Caco-2 (cell line): Measurements from ENCODE around the gene LMF1. TPM values are rescaled to one million over a fixed set of nuclear protein-coding genes. Genes with fewer than 3 reads are reported as not detected.

Experiments used
- BruUV-seq: library from RNA; stranded (reverse); fragments of 400-500 nt; replicated peaks from 2 replicates; lab custom pipeline; 2021; lab: Mats Ljungman, UMichigan
- CTCF ChIA-PET: fragments of 300-600 bp; sonication (Branson Sonifier 250); formaldehyde crosslinking; loops from one replicate; lab custom pipeline; 2022; ENCODE audit warnings: antibody characterized with exemption; lab: Charles Lee
- POLR2A ChIA-PET: fragments of 300-600 bp; sonication (Branson Sonifier 250); formaldehyde crosslinking; loops from one replicate; lab custom pipeline; 2022; ENCODE audit warnings: antibody characterized with exemption; lab: Charles Lee
- DNase-seq, 2 experiments: peaks; one replicate each; pipeline versions ENCODE4 v3.0.0 to v3.0.0-alpha.2; 2020 to 2022
- H3K27me3 ChIP-seq: replicated peaks from 2 replicates; pipeline ENCODE4 v1.6.0; 2011; ENCODE audit warnings: low read length; ENCODE audit not compliant: control insufficient read depth, insufficient read depth
- H3K36me3 ChIP-seq: 2 replicates; pipeline ENCODE4 v1.5.1; 2011; ENCODE audit warnings: low read length; ENCODE audit not compliant: control insufficient read depth, insufficient read depth
- H3K4me1 ChIP-seq: fragments of 250-450 bp; sonication (Bioruptor Pico); 2 replicates; pipeline ENCODE4 v1.5.1; 2020; ENCODE audit warnings: mild to moderate bottlenecking
- H3K4me3 ChIP-seq: 2 replicates; pipeline ENCODE4 v1.5.1; 2011; ENCODE audit warnings: low read depth, mild to moderate bottlenecking, control low read depth, low read length
- H3K9me3 ChIP-seq: fragments of 250-450 bp; sonication (Bioruptor Pico); 2 replicates; pipeline ENCODE4 v1.5.1; 2020; ENCODE audit warnings: mild to moderate bottlenecking, moderate library complexity
- H3K27ac Mint-ChIP-seq: one replicate; pipeline ENCODE4 v1.8.0; 2022; ENCODE audit warnings: mixed read lengths; ENCODE audit not compliant: unreplicated experiment
- H3K27me3 Mint-ChIP-seq: one replicate; pipeline ENCODE4 v1.8.0; 2022; ENCODE audit warnings: mixed read lengths; ENCODE audit not compliant: insufficient read depth, unreplicated experiment
- H3K36me3 Mint-ChIP-seq: one replicate; pipeline ENCODE4 v1.8.0; 2022; ENCODE audit warnings: mild to moderate bottlenecking, mixed read lengths; ENCODE audit not compliant: insufficient read depth, unreplicated experiment
- H3K4me1 Mint-ChIP-seq: one replicate; pipeline ENCODE4 v1.8.0; 2022; ENCODE audit warnings: low read depth, mixed read lengths; ENCODE audit not compliant: unreplicated experiment
- H3K4me3 Mint-ChIP-seq: one replicate; pipeline ENCODE4 v1.8.0; 2022; ENCODE audit warnings: mild to moderate bottlenecking, moderate library complexity, mixed read lengths; ENCODE audit not compliant: unreplicated experiment
- H3K9me3 Mint-ChIP-seq: one replicate; pipeline ENCODE4 v1.8.0; 2022; ENCODE audit warnings: mixed read lengths; ENCODE audit not compliant: unreplicated experiment
- CTCF ChIP-seq, 2 experiments: fragments of 200-600 bp in 1 of 2; IDR thresholded peaks; 1 replicate in 1 of 2; 2 replicates in 1 of 2; pipeline versions ENCODE4 v1.5.1 to v1.8.0; 2011 to 2022; ENCODE audit warnings: antibody characterized with exemption in 1 of 2, control low read depth in 1 of 2, inconsistent platforms in 1 of 2, low read depth in 1 of 2, low read length in 1 of 2, mild to moderate bottlenecking in 1 of 2, moderate library complexity in 1 of 2; ENCODE audit not compliant: insufficient read depth in 1 of 2, severe bottlenecking in 1 of 2, unreplicated experiment in 1 of 2
- intact Hi-C: fragments of 100-400 bp; cut with micrococcal nuclease; formaldehyde crosslinking; loops from one replicate; pipeline ENCODE4 v1.10.0; 2022; ENCODE audit not compliant: unreplicated experiment
- total RNA-seq: library from RNA; stranded (reverse); gene quantifications from 2 replicates; pipeline ENCODE4 v1.2.3, GENCODE V29; 2022

The LMF1 gene
- total RNA-seq, 1 experiment from 2014 or later = 12.3 TPM

GRCh38 chr16:896261-897199, 74.3 kb downstream of the LMF1 start:
- Histone ChIP-seq H3K9me3 (no peaks in the 10 kb centered on the region), H3K4me1 (no peaks in the 10 kb centered on the region), H3K27me3 (no peaks in the 10 kb centered on the region), H3K4me3 (no peak overlapping the region), H3K36me3 (no peaks in the 10 kb centered on the region)
- Mint-ChIP-seq H3K9me3 (no peaks in the 10 kb centered on the region), H3K27ac (no peak overlapping the region), H3K4me1 (no peaks in the 10 kb centered on the region), H3K27me3 (no peaks in the 10 kb centered on the region), H3K4me3 (no peak overlapping the region), H3K36me3 (no peaks in the 10 kb centered on the region)
- CTCF ChIA-PET = no interaction called here
- no TSS peak for BruUV-seq
- intact Hi-C loops = no loop called here
- DNase-seq = no peak
- no peak for TF ChIP-seq CTCF (IDR thresholded peaks at IDR 0.05; ENCODE audit: insufficient read depth in 1 of 2, low read depth in 1 of 2, low read length in 1 of 2, severe bottlenecking in 1 of 2, unreplicated experiment in 1 of 2)
- POLR2A ChIA-PET = no interaction called here

- no TSS peak for BruUV-seq
- intact Hi-C loops = no loop called here
These were observed 75.4 kb downstream of the LMF1 start for GRCh38 chr16:895371-895770.

GRCh38 chr16:894841-895240, 75.9 kb downstream of the LMF1 start:
- no peaks in the 10 kb centered on the region for H3K4me1 Mint-ChIP-seq
- intact Hi-C loops = no loop called here
- no peak overlapping the region for H3K27ac Mint-ChIP-seq
- no peak overlapping the region for H3K4me3 Mint-ChIP-seq
- no peaks in the 10 kb centered on the region for H3K27me3 Mint-ChIP-seq
- Histone ChIP-seq H3K4me3 (no peak overlapping the region), H3K9me3 (no peaks in the 10 kb centered on the region), H3K4me1 (no peaks in the 10 kb centered on the region), H3K36me3 (no peaks in the 10 kb centered on the region), H3K27me3 (no peaks in the 10 kb centered on the region)
- H3K9me3 Mint-ChIP-seq = no peaks in the 10 kb centered on the region
- BruUV-seq = no TSS peak
- DNase-seq = no peak
- ChIA-PET POLR2A (no interaction called here), CTCF (no interaction called here)
- H3K36me3 Mint-ChIP-seq = no peaks in the 10 kb centered on the region
- TF ChIP-seq CTCF (IDR thresholded peaks at IDR 0.05; ENCODE audit: insufficient read depth in 1 of 2, low read depth in 1 of 2, low read length in 1 of 2, severe bottlenecking in 1 of 2, unreplicated experiment in 1 of 2) = no peak

More at GRCh38 chr16:895371-895770, 75.4 kb downstream of the LMF1 start:
- DNase-seq = no peak
- Histone ChIP-seq H3K9me3 (no peaks in the 10 kb centered on the region), H3K4me3 (no peak overlapping the region), H3K27me3 (no peaks in the 10 kb centered on the region), H3K4me1 (no peaks in the 10 kb centered on the region), H3K36me3 (no peaks in the 10 kb centered on the region)
- Mint-ChIP-seq H3K36me3 (no peaks in the 10 kb centered on the region), H3K4me3 (no peak overlapping the region), H3K27me3 (no peaks in the 10 kb centered on the region), H3K4me1 (no peaks in the 10 kb centered on the region), H3K9me3 (no peaks in the 10 kb centered on the region), H3K27ac (no peak overlapping the region)
- ChIA-PET POLR2A (no interaction called here), CTCF (no interaction called here)
- TF ChIP-seq CTCF (IDR thresholded peaks at IDR 0.05; ENCODE audit: insufficient read depth in 1 of 2, low read depth in 1 of 2, low read length in 1 of 2, severe bottlenecking in 1 of 2, unreplicated experiment in 1 of 2) = no peak
